ENCODE measurements around the gene LPP. TPM values are rescaled to one million over a fixed set of nuclear protein-coding genes. Genes with fewer than 3 reads are reported as not detected.

Gene LPP
- total RNA-seq, 2 donors from 2014 or later: 1,568 to 1,607 TPM

DNA sequence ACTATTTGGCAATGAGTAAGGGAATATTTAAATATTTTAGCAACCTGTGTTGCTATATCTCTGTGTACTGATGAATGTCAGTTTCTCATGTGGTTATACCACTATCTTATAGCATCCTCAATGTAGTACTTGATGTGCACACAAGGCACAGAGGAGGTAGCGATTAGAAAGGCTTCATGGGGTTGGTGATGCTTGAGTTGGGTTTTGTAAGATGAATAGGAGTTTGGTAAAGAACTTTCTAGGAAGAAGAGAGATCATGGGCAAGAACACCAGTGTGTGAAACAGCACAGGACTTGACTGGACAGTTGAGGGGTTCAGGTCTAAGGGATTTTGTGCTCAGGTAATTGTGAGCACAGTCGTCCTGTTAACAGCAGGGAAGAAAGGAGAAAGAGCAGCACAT, 38.1 kb downstream of the LPP start:
- Histone ChIP-seq H3K4me1 (ENCODE audit: control insufficient read depth in 1 of 2, low read depth in 2 of 2) (peaks cover 28 to 78% of the 10 kb centered on the region in 2 donors), H3K4me3 (no peak overlapping the region), H3K9me3 (no peaks in the 10 kb centered on the region), H3K27ac (no peak overlapping the region), H3K27me3 (replicated peaks; ENCODE audit: insufficient read depth) (no peaks in the 10 kb centered on the region), H3K36me3 (no peaks in the 10 kb centered on the region)
- DNase-seq (ENCODE audit: low spot score) (no peak), ATAC-seq (ENCODE audit: insufficient number of reproducible peaks, low FRiP score, low read depth) (no peak)
- TF ChIP-seq, protein P1, sequence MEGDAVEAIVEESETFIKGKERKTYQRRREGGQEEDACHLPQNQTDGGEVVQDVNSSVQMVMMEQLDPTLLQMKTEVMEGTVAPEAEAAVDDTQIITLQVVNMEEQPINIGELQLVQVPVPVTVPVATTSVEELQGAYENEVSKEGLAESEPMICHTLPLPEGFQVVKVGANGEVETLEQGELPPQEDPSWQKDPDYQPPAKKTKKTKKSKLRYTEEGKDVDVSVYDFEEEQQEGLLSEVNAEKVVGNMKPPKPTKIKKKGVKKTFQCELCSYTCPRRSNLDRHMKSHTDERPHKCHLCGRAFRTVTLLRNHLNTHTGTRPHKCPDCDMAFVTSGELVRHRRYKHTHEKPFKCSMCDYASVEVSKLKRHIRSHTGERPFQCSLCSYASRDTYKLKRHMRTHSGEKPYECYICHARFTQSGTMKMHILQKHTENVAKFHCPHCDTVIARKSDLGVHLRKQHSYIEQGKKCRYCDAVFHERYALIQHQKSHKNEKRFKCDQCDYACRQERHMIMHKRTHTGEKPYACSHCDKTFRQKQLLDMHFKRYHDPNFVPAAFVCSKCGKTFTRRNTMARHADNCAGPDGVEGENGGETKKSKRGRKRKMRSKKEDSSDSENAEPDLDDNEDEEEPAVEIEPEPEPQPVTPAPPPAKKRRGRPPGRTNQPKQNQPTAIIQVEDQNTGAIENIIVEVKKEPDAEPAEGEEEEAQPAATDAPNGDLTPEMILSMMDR (IDR thresholded peaks at IDR 0.05): no peak

DNA sequence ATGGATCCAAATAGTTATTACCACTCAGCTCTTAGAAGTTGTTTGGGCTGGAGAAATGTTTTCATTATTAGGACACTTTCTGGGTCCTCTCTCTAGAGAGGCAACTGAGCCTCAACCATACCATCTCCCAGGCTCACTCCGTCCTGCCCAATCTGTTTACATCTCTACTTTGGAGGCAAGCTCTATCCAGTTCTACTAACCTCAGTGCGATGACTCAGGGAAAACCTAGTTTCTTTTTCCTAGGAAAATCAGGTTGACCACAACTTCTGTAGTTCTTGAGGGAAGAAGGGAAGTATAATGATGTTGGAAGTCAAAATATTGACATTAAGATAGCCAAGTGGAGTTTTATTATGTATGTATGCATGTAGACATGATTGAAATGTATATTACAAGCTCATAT, 40.4 kb downstream of the LPP start:
- DNase-seq (ENCODE audit: low spot score): no peak
- H3K9me3 ChIP-seq: no peaks in the 10 kb centered on the region
- no peak for ATAC-seq (ENCODE audit: insufficient number of reproducible peaks, low FRiP score, low read depth)
- TF ChIP-seq, protein P1 (IDR thresholded peaks at IDR 0.05): no peak
- H3K27me3 ChIP-seq (replicated peaks; ENCODE audit: insufficient read depth): no peaks in the 10 kb centered on the region
- H3K4me1 ChIP-seq (ENCODE audit: control insufficient read depth in 1 of 2, low read depth in 2 of 2): peaks cover 27 to 84% of the 10 kb centered on the region in 2 donors
- no peaks in the 10 kb centered on the region for H3K36me3 ChIP-seq
- no peak overlapping the region for H3K4me3 ChIP-seq
- H3K27ac ChIP-seq: peak overlapping the region; percentile 9 to 25

DNA sequence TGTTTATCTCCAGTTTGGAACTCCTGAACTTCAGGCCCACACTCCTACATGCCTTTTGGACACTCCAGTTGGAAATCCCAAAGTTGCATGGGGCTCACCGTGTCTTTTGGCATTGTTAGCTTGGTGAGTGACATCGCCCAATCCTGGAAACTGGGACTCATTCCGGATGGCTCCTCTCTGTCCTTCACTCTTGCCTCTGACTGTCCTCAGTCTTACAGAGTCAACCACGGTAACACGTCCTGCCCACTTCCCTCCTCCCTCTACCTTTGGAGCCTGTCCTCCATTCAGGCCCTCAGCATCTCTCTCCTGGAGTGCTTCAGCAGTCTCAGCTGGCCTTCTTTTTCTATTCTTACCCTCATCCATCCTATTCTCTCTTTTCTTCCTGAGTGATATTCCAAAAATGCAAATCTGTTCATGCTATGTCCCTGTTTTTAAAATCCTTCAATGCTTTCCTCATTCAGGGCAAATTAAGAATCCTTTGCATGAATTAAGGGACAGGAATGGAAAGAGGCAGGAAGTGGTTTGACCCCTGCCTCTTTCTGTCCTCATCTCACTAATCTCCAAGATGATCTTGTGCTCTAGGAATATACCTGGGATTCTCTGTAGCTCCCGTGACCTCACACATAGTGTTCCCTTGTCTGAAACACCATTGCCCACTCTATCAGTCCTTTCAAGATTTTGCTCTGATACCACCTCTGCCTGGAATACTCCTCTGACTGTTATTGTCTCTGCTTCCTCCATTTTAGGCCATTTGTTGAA, 42.5 kb downstream of the LPP start:
- DNase-seq (ENCODE audit: low spot score) (no peak), ATAC-seq (ENCODE audit: insufficient number of reproducible peaks, low FRiP score, low read depth) (no peak)
- H3K27me3 ChIP-seq (replicated peaks; ENCODE audit: insufficient read depth): no peaks in the 10 kb centered on the region
- TF ChIP-seq, protein P1 (IDR thresholded peaks at IDR 0.05): no peak
- no peaks in the 10 kb centered on the region for H3K36me3 ChIP-seq
- peaks cover 20 to 76% of the 10 kb centered on the region in 2 donors for H3K4me1 ChIP-seq (ENCODE audit: control insufficient read depth in 1 of 2, low read depth in 2 of 2)
- H3K9me3 ChIP-seq: no peaks in the 10 kb centered on the region
- peak overlapping the region; percentile 2 to 50 for H3K27ac ChIP-seq
- no peak overlapping the region for H3K4me3 ChIP-seq

DNA sequence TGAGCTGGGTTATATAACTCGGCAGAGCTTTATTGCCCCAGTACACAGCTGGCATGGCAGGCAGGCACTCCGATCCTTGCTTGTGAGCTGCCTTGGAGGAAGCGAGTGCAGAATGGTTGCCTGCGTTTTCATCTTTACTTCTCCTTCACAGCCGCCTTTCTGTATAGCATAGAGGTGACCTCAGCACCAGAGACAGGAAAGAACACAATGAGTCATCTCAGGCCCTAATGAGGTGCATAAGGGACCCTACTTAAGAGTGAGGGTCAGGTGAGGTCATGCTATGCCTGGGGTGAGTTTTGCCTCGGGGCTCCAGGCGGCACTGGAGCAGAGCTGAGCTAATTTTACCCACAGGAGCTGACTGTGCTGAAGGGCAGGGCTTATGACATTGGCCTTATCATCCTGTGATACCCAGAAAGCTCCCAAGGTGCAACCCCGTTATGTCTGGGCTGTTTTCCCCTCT, 43.5 kb downstream of the LPP start:
- DNase-seq (ENCODE audit: low spot score) (no peak), ATAC-seq (ENCODE audit: insufficient number of reproducible peaks, low FRiP score, low read depth) (no peak)
- Histone ChIP-seq H3K27ac (peak overlapping the region; percentile 50), H3K4me3 (no peak overlapping the region), H3K4me1 (ENCODE audit: control insufficient read depth in 1 of 2, low read depth in 2 of 2) (peaks cover 20 to 76% of the 10 kb centered on the region in 2 donors), H3K9me3 (no peaks in the 10 kb centered on the region), H3K27me3 (replicated peaks; ENCODE audit: insufficient read depth) (no peaks in the 10 kb centered on the region), H3K36me3 (no peaks in the 10 kb centered on the region)
- TF ChIP-seq, protein P1 (IDR thresholded peaks at IDR 0.05): no peak

DNA sequence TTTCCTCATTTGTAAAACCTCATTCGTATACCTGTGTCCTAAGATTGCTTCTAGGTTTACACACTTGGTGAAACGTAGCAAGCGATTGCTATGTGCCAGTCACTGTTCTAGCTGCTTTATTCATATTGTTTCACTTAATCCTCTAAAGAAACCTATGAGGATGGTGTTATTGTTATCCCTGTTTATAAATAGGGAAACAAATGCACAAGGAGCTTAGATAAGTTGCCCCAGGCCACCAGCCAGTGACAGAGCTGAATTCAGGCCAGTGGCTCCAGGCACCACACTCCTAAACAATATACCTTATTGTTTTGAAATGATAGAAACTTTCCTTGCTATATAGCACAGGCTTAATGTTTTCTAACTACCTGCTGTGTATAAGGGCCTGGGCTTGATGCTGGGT, 44.0 kb downstream of the LPP start:
- TF ChIP-seq, protein P1 (IDR thresholded peaks at IDR 0.05): no peak
- H3K4me1 ChIP-seq (ENCODE audit: control insufficient read depth in 1 of 2, low read depth in 2 of 2): peaks cover 20 to 71% of the 10 kb centered on the region in 2 donors
- no peaks in the 10 kb centered on the region for H3K36me3 ChIP-seq
- no peaks in the 10 kb centered on the region for H3K27me3 ChIP-seq (replicated peaks; ENCODE audit: insufficient read depth)
- DNase-seq (ENCODE audit: low spot score) (no peak), ATAC-seq (ENCODE audit: insufficient number of reproducible peaks, low FRiP score, low read depth) (no peak)
- peak overlapping the region; percentile 50 for H3K27ac ChIP-seq
- H3K9me3 ChIP-seq: no peaks in the 10 kb centered on the region
- H3K4me3 ChIP-seq: no peak overlapping the region
